Fibroblast of lung (primary cell): ENCODE results near the gene CENPB. TPM values are rescaled to one million over a fixed set of nuclear protein-coding genes. Genes with fewer than 3 reads are reported as not detected.

Experiments
- DNase-seq, 2 donors: peaks; one replicate each; pipeline versions ENCODE4 v3.0.0 to v3.0.0-alpha.2; 2010; ENCODE audit warnings: low read depth in 2 of 2
- H2AFZ ChIP-seq: 2 replicates; pipeline ENCODE4 v1.5.1; 2012; ENCODE audit warnings: low read length, control low read depth, inconsistent platforms
- H3K27ac ChIP-seq: 2 replicates; pipeline ENCODE4 v1.5.1; 2011; ENCODE audit warnings: low read length, control low read depth; ENCODE audit not compliant: insufficient read depth
- H3K27me3 ChIP-seq: 2 replicates; pipeline ENCODE4 v1.5.1; 2011; ENCODE audit warnings: mild to moderate bottlenecking, low read length; ENCODE audit not compliant: control insufficient read depth, insufficient read depth
- H3K36me3 ChIP-seq: 2 replicates; pipeline ENCODE4 v1.5.1; 2011; ENCODE audit warnings: low read length; ENCODE audit not compliant: control insufficient read depth, insufficient read depth
- H3K4me1 ChIP-seq: 2 replicates; pipeline ENCODE4 v1.5.1; 2011; ENCODE audit warnings: low read length; ENCODE audit not compliant: control insufficient read depth, insufficient read depth; ENCODE audit errors: extremely low read depth
- H3K4me2 ChIP-seq: 2 replicates; pipeline ENCODE4 v1.5.1; 2011; ENCODE audit warnings: low read length, control low read depth; ENCODE audit not compliant: insufficient read depth; ENCODE audit errors: extremely low read depth
- H3K4me3 ChIP-seq, 4 experiments: fragments of 200-600 bp in 1 of 4; sonication (generic) in 1 of 4; replicated peaks in 1 of 4; 2 replicates each; pipeline ENCODE4 v1.5.1; 2011 to 2016; ENCODE audit warnings: low read length in 4 of 4, low read depth in 3 of 4, mild to moderate bottlenecking in 3 of 4, control low read depth in 2 of 4, inconsistent platforms in 1 of 4, mixed read lengths in 1 of 4; ENCODE audit not compliant: insufficient read depth in 1 of 4; ENCODE audit errors: control extremely low read depth in 1 of 4
- H3K79me2 ChIP-seq: 2 replicates; pipeline ENCODE4 v1.5.1; 2012; ENCODE audit warnings: mild to moderate bottlenecking, low read length, inconsistent platforms; ENCODE audit not compliant: control insufficient read depth, insufficient read depth
- H3K9ac ChIP-seq: 2 replicates; pipeline ENCODE4 v1.5.1; 2011; ENCODE audit warnings: mild to moderate bottlenecking, low read length, control low read depth; ENCODE audit not compliant: insufficient read depth
- H3K9me3 ChIP-seq: 2 replicates; pipeline ENCODE4 v1.5.1; 2012; ENCODE audit warnings: low read depth, low read length; ENCODE audit not compliant: control insufficient read depth, insufficient read depth
- H4K20me1 ChIP-seq: 2 replicates; pipeline ENCODE4 v1.5.1; 2011; ENCODE audit warnings: low read length; ENCODE audit not compliant: control insufficient read depth, insufficient read depth; ENCODE audit errors: extremely low read depth
- CTCF ChIP-seq, 2 donors: IDR thresholded peaks in 1 of 2; conservative IDR thresholded peaks in 1 of 2; 1 replicate in 1 of 2; 2 replicates in 1 of 2; pipeline ENCODE4 v1.5.1; 2011 to 2012; ENCODE audit warnings: low read length in 2 of 2, control low read depth in 1 of 2, inconsistent platforms in 1 of 2, low read depth in 1 of 2, mild to moderate bottlenecking in 1 of 2
- EZH2 ChIP-seq: IDR thresholded peaks from 2 replicates; pipeline ENCODE4 v1.5.1; 2012; ENCODE audit warnings: low read length, control low read depth, mild to moderate bottlenecking; ENCODE audit errors: missing control alignments
- polyA plus RNA-seq, 2 donors: library from polyadenylated mRNA; depleted of rRNA in 1 of 2; stranded (reverse) in 1 of 2; unstranded in 1 of 2; fragments of >200 nt; gene quantifications; 2 replicates each; pipeline ENCODE4 v1.2.1, GENCODE V29; 2011 to 2012; ENCODE audit warnings: missing spikeins in 1 of 2
- total RNA-seq: library from RNA; depleted of rRNA; stranded (reverse); fragments of >200 nt; gene quantifications from 2 replicates; pipeline ENCODE4 v1.2.1, GENCODE V29; 2014

The CENPB gene
- total and polyA plus RNA-seq, 2 donors (not counting 1 experiment from before 2014, with no cell fraction given), result 32.6 to 106 TPM

GRCh38 chr20:3775457-3776108, 11.0 kb downstream of the CENPB start:
- Histone ChIP-seq H4K20me1 (no peaks in the 10 kb centered on the region), H3K27me3 (no peaks in the 10 kb centered on the region), H3K9me3 (no peaks in the 10 kb centered on the region), H3K4me2 (no peak overlapping the region), H3K9ac (no peak overlapping the region), H3K79me2 (no peaks in the 10 kb centered on the region), H3K36me3 (no peaks in the 10 kb centered on the region), H2AFZ (no peak overlapping the region), H3K27ac (no peak overlapping the region), H3K4me1 (peaks cover 2% of the 10 kb centered on the region), H3K4me3 (no peak overlapping the region)
- no peak for DNase-seq
- TF ChIP-seq EZH2 (no peak), CTCF (conservative IDR thresholded peaks at IDR 0.05 in 1 of 2, IDR thresholded peaks at IDR 0.05 in 1 of 2; ENCODE audit: low read depth in 1 of 2, low read length in 2 of 2) (no peak)

- Histone ChIP-seq H3K9me3 (no peaks in the 10 kb centered on the region), H3K27ac (no peak overlapping the region), H3K4me3 (no peak overlapping the region), H3K9ac (no peak overlapping the region), H3K79me2 (peaks cover 4% of the 10 kb centered on the region), H4K20me1 (no peaks in the 10 kb centered on the region), H3K36me3 (no peaks in the 10 kb centered on the region), H3K4me2 (no peak overlapping the region), H3K4me1 (peaks cover 10% of the 10 kb centered on the region), H3K27me3 (no peaks in the 10 kb centered on the region), H2AFZ (no peak overlapping the region)
- no peak for TF ChIP-seq EZH2
- no peak for TF ChIP-seq CTCF (conservative IDR thresholded peaks at IDR 0.05 in 1 of 2, IDR thresholded peaks at IDR 0.05 in 1 of 2; ENCODE audit: low read depth in 1 of 2, low read length in 2 of 2)
- no peak for DNase-seq
Observed at GRCh38 chr20:3771552-3772058, 14.9 kb downstream of the CENPB start.

GRCh38 chr20:3768342-3769130, 18.0 kb downstream of the CENPB start:
- peak overlapping the region; percentile 84 for H3K4me2 ChIP-seq
- H3K4me1 ChIP-seq, result peaks cover 10% of the 10 kb centered on the region
- DNase-seq, result peak; percentile 78 to 83
- peaks cover 8% of the 10 kb centered on the region for H3K79me2 ChIP-seq
- no peaks in the 10 kb centered on the region for H4K20me1 ChIP-seq
- H3K27ac ChIP-seq, result peak overlapping the region; percentile 98
- peak overlapping the region; percentile 67 to 86 (median 75) for H3K4me3 ChIP-seq
- H3K9ac ChIP-seq, result peak overlapping the region; percentile 84
- peak overlapping the region; percentile 72 for H2AFZ ChIP-seq
- H3K36me3 ChIP-seq, result no peaks in the 10 kb centered on the region
- TF ChIP-seq EZH2 (no peak), CTCF (conservative IDR thresholded peaks at IDR 0.05 in 1 of 2, IDR thresholded peaks at IDR 0.05 in 1 of 2; ENCODE audit: low read depth in 1 of 2, low read length in 2 of 2) (peak; percentile 23 to 51)
- no peaks in the 10 kb centered on the region for H3K9me3 ChIP-seq
- H3K27me3 ChIP-seq, result no peaks in the 10 kb centered on the region
